ENCODE data around the gene TRIM16. TPM values are rescaled to one million over a fixed set of nuclear protein-coding genes. Genes with fewer than 3 reads are reported as not detected.

The TRIM16 gene
- total RNA-seq = 30.6 and 47.3 TPM in 2 replicates

DNA sequence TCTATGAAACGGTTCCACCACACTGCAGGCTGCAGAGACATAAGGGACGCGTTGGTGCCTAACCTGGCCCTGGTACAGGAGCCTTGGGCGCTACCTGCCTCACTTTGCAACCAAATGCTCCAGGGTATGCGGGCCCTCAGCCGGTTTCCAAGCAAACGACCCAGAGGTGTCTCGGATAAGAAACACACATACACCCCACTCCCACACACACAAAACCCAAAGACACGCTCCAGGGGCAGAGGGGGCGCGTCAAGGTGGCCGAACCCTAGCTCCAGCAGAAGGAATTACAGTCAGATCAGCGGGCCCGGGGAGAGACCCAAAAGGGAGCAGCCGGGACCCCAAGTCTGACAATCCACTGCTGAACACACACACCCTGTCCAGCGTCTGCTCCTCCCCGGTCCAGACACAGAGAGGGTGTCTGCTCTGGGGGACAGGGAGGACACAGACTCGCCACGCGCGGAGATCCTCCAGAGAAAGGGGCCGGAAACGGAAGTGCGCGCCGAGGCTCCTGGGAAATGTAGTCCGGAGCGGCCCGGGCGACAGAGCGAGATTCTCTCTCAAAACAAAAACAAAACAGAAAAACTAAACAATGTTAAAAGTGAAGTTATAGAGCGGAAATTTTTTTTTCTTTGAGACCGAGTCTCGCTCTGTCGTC lies at the start of gene TRIM16:
TRIM16 (minus strand) TSS at position 488 of the 655 bp plus-strand sequence. CDS start 32,702 bp downstream, outside the sequence.

DNA sequence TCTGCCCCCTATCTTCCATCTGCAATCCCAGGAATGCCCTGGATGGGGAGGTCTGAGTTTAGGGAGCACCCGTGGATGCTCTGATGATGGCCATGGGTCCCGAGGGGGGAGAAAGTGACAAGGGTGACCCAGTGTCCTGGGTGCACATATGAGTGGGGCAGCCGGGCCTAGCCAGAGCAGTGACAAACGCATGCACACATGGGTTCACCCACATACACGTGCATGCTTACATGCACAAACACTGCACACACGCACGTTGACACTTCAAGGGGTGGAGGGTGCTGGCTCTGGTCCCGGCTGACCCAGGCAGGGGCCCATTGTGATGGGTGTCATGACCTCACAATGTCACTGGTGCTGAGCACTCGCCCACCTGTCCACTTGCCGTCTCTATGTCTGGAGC lies 47.8 kb upstream of the TRIM16 start, which contains the start of gene TBC1D26:
TBC1D26 (plus strand) TSS at position 384 of the 400 bp plus-strand sequence. CDS start 3,066 bp downstream, outside the sequence.

DNA sequence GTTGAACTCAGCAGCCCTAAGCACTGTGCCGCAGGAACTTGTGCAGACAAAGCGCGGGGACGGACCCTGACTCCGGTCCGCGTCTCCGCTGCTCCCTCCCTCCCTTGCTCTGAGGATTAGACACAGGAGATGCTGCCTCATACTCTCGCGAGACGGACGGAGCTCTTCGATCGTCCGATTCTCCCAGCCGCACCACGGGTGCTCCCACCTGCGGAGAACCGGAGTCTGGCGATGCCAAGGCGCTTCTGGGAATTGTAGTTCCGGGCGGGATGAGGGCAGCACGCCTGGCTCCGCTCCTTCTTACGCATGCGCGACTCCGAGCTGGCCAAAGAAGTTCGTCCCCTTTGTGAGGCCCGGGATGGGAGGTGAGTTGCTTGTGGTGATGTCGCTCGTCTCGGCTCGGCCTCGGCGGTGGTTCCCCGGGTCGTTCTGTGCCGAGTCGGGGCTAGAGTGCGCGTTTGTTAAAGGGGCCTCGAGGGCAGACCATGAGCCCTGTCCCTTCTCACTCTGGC lies 15.4 kb upstream of the TRIM16 start, which contains the start of gene ZNF286A:
ZNF286A (plus strand) TSS at position 340 of the 512 bp plus-strand sequence. CDS start 578 bp downstream, outside the sequence.

DNA sequence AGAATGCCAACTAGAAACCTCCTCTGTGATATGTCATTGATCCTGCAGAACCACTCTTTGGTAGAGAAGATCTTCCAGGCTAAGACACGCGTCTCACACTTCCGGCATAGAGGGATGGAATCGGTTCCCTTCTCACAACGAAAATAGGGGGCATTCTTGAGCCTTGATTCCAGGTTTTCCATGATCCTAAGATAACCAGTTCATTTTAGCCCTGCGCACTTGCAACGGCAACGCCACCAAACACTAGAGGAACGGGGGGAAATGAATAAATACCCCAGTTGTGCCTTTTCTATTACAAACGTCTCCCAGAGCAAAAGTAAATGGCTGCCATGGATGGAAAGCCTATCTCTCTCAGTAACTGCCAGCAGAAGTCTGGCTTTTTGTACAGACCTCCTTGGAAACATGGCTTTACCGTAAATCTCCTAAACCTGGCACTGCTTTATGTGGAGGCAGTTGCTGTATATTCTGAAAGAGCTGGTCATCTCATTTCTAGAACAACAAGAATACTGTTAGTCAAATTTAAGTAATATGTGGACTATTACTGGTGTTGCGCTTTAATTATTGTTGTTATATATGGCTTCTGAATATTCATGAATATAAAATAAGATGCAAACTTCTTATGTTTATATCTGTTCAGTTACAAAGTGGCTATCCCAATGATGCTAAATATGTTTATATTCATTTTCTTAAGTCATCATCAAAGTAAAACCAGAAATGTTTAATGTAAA lies 64.6 kb downstream of the TRIM16 start, which contains the start of gene FBXW10B:
FBXW10B (minus strand) TSS at position 374 of the 728 bp plus-strand sequence; CDS start at position 182, 192 bp downstream.

Other genes with a start within 250 kb of the TRIM16 start
- gene CDRT4, start 216.7 kb downstream of the TRIM16 start, total RNA-seq = 0.35 and 10.4 TPM in 2 replicates
- gene TVP23C, start 120.8 kb downstream of the TRIM16 start, total RNA-seq = 6.9 and 10.7 TPM in 2 replicates
- not detected in 2 replicates for gene FBXW10B, start 64.6 kb downstream of the TRIM16 start, total RNA-seq
- 10.8 and 28.3 TPM in 2 replicates for gene ZNF286A, start 15.4 kb upstream of the TRIM16 start, total RNA-seq
- not detected in 2 replicates for gene TBC1D26, start 48.0 kb upstream of the TRIM16 start, total RNA-seq

Measured in myometrial cell (primary cell).